Activated CD4-positive, alpha-beta T cell treated with anti-CD3 and anti-CD28 coated beads, Interleukin-2, amount 50 U/mL, for 48 hours (primary cell): ENCODE results near the gene CLDN9.

ENCODE experiments used
- DNase-seq, 2 experiments: peaks; one replicate each; pipeline ENCODE4 v3.0.0-alpha.2; 2020

CLDN9 gene

DNA sequence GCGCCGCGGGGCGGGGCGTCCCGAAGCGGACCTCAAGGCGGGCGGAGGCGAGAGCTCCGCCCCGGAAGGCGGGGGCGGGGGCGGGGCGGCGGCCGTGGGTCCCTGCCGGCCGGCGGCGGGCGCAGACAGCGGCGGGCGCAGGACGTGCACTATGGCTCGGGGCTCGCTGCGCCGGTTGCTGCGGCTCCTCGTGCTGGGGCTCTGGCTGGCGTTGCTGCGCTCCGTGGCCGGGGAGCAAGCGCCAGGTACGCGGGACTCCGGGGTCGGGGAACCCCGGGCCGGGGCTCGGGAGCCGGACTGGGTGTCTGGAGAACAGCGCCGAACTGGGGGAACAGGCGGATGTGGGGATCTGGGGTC, 7.5 kb downstream of the CLDN9 start, which contains the start of gene TNFRSF12A:
Gene TNFRSF12A (plus strand): TSS at position 122 of the 357 bp plus-strand sequence. CDS start 30 bp downstream, at position 152.
- DNase-seq = peak; percentile 74 to 76

DNA sequence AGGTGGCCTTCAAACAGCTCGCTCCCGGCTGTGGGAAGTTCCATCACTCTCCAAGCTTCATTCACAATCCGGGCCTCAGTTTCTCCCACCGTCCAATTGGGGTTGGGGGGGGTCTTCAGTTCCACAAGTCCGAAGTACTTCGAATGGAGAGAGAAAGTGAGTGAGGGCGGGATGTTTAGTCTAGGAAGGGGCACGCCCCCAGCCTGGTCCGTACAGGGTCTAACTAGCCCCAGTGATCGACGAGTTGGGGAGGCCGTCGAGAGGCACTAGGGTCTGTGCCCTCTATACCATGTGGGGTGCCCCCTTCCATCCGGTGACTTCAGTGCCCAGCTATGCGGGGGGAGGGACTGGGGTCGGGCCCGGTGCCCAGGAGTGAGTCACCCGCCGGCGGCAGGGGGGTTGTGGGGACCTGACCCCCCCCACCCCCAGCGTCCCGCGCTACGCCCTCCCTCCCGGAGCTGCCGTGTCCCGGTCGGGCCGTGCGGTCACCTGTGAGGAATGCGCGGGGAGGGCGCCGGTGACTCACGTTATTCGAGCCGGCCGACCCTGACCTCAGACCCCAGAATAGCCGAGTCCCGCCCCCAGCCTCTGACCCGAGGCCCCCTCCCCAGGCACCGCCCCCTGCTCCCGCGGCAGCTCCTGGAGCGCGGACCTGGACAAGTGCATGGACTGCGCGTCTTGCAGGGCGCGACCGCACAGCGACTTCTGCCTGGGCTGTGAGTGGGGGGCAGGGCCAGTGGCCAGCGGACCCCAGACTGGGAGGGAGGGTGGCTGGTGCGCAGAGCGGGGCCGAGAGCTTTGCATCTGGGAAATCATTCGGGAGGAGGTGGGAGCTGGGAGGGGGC, 8.1 kb downstream of the CLDN9 start:
- peak; percentile 51 to 62 for DNase-seq

DNA sequence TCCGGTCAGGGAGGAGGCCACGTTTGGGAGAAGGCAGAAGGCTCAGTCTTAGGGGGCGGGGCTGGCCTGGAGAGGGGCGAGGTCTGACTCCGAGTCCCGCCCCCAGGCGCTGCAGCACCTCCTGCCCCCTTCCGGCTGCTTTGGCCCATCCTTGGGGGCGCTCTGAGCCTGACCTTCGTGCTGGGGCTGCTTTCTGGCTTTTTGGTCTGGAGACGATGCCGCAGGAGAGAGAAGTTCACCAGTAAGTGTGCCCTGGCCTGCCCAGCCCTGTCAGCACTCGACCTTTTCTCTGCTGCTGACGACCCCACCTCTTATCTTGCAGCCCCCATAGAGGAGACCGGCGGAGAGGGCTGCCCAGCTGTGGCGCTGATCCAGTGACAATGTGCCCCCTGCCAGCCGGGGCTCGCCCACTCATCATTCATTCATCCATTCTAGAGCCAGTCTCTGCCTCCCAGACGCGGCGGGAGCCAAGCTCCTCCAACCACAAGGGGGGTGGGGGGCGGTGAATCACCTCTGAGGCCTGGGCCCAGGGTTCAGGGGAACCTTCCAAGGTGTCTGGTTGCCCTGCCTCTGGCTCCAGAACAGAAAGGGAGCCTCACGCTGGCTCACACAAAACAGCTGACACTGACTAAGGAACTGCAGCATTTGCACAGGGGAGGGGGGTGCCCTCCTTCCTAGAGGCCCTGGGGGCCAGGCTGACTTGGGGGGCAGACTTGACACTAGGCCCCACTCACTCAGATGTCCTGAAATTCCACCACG, 8.9 kb downstream of the CLDN9 start:
- DNase-seq = peak; percentile 87 to 90

DNA sequence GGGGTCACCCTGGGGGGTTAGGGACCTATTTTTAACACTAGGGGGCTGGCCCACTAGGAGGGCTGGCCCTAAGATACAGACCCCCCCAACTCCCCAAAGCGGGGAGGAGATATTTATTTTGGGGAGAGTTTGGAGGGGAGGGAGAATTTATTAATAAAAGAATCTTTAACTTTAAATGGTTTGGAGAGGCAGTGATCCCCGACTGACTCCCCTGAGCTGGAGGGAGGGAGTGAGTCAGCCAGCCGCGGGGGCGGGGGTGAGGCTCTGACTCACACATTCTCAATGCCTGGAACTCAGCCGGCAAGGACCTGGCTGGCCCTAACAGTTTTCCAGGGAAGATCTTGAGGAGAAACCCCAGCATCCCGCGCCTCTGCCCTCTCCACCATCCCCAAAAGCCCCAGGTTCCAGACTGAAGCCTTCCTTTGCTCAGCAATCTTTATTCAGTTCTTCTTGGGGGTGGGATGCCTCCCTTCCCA, 9.5 kb downstream of the CLDN9 start:
- peak; percentile 93 to 95 for DNase-seq

DNA sequence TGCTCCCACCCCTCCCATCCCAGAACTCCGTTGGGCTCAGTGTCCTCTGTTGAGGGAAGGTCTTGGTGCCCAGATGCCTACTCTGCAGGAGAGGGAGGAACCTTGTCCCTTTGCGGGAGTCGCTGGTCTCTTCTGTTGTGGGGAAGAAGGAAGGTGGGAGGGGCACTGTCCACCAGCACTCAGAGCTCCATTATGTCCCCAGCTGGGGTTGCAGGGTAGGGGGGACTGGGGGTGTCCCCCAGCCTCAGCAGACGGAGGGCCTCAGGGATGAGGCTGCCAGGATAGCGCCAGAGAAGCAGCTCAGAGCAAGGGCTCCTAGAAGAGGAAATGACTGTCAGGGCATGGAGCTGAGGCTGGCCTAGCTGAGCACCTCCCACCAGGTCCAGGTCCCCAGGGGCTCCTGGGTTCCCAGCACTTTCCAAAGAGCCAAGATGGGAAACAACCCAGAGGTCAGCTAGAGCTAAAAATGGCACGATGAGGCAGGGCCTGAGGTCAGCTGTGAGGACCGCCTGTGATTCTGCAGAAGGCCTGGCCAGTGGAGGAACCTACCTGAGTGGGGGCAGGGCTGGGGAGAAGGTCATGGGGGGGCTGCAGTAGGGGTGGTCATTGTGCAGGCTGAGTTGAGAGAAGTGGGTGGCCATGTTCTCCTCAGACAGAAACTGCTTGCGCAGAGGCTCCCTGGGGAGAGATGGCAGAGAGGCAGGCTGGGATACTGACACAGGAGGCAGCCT, 10.1 kb downstream of the CLDN9 start:
- peak in 1 of 2 experiments; percentile 39 for DNase-seq

DNA sequence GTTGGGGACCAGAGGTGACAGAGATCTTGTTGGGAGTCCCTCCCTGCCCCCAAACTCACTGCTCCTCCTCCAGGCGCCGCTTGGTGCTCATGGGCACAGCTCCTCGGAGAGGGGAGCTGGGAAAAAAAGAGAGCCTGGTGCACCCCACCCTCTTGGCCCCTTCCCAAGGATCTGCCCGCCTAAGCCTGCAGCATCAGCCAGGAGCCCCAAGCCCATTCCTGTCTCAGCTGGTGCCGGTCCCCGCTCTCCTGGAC, 10.6 kb downstream of the CLDN9 start:
- DNase-seq = peak in 1 of 2 experiments; percentile 50

DNA sequence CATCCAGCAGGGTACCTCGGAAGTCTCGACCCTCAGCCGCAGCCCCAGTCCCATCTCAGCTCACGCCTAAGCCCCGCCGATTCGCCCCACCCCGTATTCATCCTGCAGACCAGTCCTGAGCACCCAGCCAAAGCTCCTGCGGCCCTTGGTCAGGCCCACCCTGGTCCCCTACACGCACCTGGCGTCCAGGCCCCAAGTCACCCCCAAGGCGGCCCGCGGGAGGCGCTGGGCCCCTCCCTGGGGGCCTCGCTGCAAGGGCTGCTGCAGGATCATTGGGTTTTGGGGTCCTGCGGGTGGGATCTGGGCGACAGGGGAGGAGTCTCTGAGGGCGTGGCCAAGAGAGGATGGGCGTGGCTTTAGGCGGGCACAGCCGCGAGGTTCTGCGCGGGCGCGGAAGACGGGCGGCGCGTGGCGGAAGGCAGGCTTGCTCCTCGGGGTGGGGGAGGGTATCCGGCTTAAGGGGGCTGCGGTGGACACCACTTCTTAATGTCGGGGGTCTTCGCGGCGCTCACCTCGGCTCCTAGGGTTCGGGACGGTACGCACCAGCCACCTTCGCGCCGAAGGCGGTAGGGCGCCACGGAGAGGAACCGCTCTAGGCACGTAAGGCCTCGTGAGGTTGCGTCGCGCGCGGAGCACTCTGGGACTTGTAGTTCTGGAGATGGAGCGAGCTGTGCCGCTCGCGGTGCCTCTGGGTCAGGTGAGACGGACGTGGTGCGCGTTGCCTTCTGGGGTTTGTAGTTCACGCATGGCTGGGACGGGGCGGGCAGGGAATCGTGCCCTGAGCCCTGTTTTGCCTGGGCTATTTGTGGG, 11.2 kb downstream of the CLDN9 start, which contains the start of the genes HCFC1R1 and THOC6:
Gene HCFC1R1 (minus strand): TSS at position 274 of the 810 bp plus-strand sequence. CDS start 1 bp downstream, at position 273.
Gene THOC6 (plus strand): TSS at position 367 of the 810 bp plus-strand sequence. CDS start 292 bp downstream, at position 659.
- DNase-seq = peak; percentile 97 to 98

DNA sequence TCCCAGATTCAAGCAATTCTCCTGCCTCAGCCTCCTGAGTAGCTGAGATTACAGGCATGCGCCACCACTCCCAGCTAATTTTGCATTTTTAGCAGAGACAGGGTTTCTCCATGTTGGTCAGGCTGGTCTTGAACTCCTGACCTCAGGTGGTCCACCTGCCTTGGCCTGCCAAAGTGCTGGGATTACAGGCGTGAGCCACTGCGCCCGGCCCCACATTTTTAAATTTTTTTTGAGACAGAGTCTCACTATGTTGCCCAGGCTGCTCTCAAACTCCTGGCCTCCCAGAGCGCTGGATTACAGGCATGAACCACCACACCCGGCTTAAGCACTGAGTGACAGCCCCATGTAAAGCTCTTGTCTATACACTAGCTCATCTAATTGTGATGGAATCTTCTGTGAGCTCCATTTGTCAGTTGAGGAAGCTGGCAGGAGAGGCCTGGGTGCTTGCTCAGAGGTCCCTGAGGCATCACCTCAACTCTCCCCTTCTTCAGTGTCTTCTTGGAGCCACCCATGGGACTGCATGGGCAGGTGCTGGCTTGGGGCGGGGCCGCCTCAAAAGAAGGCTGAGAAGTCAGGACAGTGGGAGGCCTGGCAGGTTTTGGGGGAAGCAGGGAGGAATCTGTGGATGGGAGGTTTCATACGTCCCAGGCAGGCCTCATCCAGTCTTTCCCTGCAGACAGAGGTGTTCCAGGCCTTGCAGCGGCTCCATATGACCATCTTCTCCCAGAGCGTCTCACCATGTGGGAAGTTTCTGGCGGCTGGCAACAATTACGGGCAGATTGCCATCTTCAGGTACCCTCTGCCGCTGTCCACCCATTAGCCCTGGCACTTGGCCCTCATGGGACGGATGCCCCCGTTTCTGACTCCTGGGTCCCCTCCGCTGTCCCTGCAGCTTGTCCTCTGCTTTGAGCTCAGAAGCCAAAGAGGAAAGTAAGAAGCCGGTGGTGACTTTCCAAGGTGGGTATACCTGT, 12.6 kb downstream of the CLDN9 start:
- DNase-seq = no peak

DNA sequence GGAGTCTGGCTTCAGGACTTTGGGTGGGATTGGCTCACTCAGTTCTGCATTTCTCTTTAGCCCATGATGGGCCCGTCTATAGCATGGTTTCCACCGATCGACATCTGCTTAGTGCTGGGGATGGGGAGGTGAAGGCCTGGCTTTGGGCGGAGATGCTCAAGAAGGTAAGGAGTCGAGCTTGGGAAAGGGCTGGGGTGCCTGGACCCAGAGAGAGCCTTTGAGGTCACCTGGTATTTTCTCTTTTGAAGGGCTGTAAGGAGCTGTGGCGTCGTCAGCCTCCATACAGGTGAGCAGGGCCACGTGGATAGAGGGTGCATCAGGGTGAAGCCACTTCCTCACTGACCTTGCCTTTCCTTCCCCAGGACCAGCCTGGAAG, 13.3 kb downstream of the CLDN9 start:
- no peak for DNase-seq

DNA sequence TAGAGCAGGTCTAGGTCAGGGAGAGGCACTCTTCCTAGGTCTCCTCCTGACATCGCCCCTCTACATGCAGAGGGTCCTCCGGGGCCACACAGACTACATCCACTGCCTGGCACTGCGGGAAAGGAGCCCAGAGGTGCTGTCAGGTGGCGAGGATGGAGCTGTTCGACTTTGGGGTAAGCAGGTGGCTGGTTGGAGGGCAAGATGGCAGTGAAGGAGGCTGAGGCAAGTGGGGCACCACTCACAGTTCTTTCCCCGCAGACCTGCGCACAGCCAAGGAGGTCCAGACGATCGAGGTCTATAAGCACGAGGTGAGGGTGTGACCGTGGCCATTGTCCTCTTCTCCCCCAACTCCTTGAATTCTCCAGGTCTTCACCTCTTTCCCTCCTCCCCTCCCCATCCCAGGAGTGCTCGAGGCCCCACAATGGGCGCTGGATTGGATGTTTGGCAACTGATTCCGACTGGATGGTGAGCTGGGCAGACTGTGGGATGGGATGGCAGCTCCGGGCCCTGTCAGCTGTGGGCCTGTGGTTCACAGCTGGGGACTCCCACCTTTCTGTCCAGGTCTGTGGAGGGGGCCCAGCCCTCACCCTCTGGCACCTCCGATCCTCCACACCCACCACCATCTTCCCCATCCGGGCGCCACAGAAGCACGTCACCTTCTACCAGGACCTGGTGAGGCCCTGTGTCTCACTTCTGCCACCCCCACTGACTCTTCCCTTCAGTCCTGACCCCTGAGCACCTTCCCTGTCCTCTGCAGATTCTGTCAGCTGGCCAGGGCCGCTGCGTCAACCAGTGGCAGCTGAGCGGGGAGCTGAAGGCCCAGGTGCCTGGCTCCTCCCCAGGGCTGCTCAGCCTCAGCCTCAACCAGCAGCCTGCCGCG, 14.1 kb downstream of the CLDN9 start:
- DNase-seq = no peak

DNA sequence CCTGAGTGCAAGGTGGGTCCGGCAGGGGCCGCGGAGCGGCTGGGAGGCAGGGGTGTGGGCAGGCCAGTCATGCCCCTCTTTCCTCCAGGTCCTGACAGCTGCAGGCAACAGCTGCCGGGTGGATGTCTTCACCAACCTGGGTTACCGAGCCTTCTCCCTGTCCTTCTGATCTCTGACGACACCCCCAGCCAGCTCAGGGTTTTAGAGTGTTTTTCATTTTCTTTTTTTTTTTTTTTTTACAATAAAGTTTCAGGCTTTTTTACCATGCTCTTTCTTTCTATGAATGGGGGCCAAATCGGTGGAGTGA, 14.7 kb downstream of the CLDN9 start:
- no peak for DNase-seq

DNA sequence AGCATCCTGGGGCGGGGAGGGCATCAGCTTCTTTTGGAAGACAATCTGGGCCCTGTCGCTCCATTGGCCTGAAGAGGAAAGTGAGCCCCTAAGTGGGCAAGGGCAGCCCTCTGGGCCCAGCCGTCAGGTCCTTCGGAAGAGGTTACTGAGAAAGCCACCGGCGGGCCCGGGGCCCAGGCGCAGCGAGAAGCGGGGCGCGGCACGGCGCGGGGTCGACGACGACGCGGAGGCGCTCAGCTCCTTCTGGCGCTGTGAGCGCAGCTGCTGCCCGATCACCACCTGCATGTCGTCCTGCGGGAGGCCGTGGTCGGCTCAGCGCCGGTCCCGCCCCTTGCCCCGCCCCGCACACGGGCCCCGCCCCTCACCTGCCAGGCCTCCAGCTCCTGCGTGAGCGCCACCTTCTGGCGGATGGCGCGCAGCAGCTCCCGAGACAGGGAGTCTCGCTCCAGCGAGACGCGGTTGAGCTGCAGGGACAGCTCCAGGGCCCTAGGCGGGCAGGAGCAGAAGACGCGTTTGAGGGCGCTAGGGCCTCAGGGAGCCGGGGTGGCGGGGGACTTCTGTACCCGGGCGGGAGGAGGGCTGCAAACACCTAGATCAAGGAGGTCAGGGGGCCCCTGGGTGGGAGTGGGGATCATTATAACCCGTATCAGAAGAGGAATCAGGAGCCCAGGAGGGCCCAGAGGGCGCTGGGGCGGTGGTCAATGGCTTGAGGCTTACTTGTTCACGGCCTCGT, 15.4 kb downstream of the CLDN9 start:
- DNase-seq = peak; percentile 91 to 92

DNA sequence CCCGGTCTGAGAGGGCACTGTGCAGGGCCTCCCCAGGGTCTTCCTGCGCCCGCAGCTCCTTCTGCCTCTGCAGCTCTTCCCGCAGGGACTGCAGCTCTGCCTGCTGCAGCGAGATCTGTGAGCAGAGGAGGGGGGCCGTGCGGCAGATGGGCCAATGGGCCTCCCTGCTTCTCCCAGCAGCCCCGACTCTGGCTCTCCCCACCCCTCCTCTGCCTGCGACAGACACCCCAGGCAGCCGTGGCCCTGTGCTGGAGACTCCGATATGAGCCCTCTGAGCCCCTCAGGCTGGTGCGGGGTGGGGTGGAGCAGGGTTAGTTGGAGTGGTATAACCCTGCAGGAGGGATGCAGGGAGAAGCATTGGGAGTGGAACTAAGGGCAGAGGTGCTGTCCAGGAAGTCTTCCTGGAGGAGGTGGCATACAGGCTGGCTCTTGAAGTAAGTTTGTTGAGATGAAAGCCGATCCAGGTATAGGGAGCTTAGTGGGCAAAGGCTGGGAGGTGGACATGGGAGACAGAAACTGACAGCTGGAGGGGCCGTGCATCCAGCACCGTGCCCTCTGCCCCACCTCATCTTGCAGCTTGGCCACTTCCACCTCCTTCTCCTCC, 16.1 kb downstream of the CLDN9 start:
- no peak for DNase-seq

DNA sequence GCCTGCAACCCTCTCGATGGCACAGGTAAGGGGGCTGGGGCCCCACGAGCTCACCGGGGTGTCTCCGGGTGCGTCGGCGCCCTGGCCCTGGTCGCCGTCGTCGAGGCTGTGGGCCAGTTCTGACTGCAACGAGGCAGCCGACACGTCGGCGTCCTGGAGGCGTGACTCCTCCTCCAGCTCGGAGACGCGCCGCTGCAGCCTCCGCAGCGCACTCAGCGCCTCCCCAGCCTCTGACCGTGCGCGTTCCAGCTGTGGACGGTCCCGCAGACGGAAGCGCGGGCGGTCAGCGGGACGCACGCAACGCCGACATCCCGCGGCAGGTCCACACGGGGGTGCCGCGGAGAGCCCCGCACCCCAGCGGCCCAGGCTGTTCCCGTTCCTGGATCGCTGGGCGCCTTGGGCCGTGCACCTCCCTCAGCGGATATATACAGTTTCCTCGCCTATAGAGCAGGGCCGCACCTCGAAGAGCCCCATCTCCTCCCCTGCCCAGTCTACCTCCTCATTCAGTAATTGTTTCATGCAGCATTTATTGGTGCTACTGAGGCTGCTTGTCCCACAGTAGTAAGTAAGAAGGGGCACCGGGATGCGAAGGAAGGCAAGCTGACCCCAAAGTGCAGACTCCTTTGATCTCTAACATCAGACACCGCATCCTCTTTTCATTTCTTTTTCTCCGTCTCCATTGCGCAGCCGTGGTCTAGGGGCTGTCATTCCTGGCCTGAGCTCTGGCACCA, 16.9 kb downstream of the CLDN9 start:
- peak; percentile 66 to 72 for DNase-seq

DNA sequence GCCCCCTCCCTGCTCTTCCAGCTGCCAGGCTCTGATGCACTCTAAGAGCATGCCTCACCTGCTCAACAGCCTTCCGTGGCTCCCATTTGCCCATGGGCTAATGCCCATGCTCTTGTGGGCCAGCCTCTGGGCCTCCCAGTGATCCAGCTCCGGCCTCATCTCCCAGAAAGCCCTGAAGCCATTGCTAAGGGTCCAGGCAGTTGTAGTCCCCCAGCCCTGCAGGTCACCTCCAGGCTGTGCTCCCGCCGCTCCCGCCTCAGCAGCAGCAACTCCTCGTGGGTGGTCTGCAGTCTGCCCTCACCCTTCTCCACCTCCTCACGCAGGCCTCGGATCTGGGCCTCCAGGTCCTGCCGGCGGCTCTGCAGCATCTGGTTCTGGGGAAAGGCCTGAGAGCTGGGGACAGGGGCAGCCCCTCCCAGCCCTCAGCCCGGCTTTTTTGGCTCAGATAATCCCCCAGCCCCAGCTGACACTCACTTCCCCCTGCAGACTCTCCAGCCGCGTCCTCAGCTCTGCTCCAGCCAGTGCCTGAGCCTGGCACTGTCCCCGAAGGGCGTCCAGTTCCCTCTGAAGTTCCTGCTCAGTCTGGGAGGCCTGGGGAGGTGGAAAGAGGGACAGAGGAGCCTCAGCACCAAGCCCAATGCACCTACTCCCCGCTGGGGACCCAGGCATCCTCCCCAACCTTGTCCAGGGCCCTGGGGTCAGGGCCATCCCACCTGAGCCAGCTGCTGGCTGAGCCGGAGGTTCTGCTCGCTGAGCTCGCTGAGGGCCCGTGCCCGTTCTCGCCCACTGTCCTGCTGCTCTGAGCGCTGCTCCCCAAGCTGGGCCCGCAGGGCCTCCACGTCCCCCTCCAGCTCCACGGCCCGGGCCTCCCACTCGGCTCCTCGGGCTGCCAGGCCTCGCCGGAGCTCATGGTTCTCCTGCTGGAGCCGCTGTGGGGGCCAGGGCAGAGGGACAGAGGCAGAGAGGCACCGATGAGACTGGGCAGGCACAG, 17.8 kb downstream of the CLDN9 start:
- DNase-seq = no peak

DNA sequence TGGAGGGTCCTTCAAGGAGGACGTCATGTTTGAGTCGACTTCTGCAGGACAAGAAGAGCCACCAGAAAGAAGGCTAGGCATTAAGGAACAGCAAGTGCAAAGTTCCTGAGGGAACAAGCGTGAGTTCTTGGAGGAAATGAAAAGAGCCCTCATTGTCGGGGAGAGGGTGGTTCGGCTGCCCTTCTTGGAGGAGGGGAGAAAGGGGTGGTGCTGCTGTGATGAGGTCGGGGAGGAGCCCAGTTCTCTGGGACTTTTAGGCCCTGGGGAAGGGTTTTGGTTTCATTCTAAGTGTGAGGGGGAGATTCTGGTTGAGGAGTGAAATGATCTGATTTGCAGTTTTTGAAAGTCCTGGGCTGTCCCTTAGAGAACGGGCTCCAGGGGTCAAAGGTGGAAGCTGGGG, 19.9 kb downstream of the CLDN9 start:
- DNase-seq = no peak
